ENCODE results near the gene HPCAL1. TPM values are rescaled to one million over a fixed set of nuclear protein-coding genes. Genes with fewer than 3 reads are reported as not detected.

Gene HPCAL1
- total RNA-seq, 1 donor from 2014 or later: 160 TPM

GRCh38 chr2:10400978-10401951 lies 98.6 kb downstream of the HPCAL1 start:
- DNase-seq (no peak), ATAC-seq (no peak)
- peaks cover 75% of the 10 kb centered on the region for H3K4me1 ChIP-seq
- no peak for TF ChIP-seq CTCF (IDR thresholded peaks at IDR 0.05)
- H3K36me3 ChIP-seq: peaks cover 15% of the 10 kb centered on the region
- intact Hi-C loops (cut with DNase I): no loop called here
- H3K9me3 ChIP-seq: no peaks in the 10 kb centered on the region
- H3K27ac ChIP-seq: peak overlapping the region; percentile 63
- no peaks in the 10 kb centered on the region for H3K27me3 ChIP-seq
- no peak overlapping the region for H3K4me3 ChIP-seq

- TF ChIP-seq CTCF (IDR thresholded peaks at IDR 0.05): no peak
- Histone ChIP-seq H3K4me1 (peaks cover 83% of the 10 kb centered on the region), H3K36me3 (peaks cover 15% of the 10 kb centered on the region), H3K27me3 (no peaks in the 10 kb centered on the region), H3K27ac (peak overlapping the region; percentile 63), H3K9me3 (no peaks in the 10 kb centered on the region), H3K4me3 (no peak overlapping the region)
- intact Hi-C loops (cut with DNase I): no loop called here
- ATAC-seq (no peak), DNase-seq (no peak)
Measured at GRCh38 chr2:10402062-10402585, 99.4 kb downstream of the HPCAL1 start.

- peaks cover 15% of the 10 kb centered on the region for H3K36me3 ChIP-seq
- peaks cover 84% of the 10 kb centered on the region for H3K4me1 ChIP-seq
- no peak for ATAC-seq
- TF ChIP-seq CTCF (IDR thresholded peaks at IDR 0.05): no peak
- H3K9me3 ChIP-seq: no peaks in the 10 kb centered on the region
- H3K27ac ChIP-seq: peak overlapping the region; percentile 63
- DNase-seq: no peak
- intact Hi-C loops (cut with DNase I): no loop called here
- no peaks in the 10 kb centered on the region for H3K27me3 ChIP-seq
- H3K4me3 ChIP-seq: no peak overlapping the region
Measured at GRCh38 chr2:10402653-10403215, 100.0 kb downstream of the HPCAL1 start.

GRCh38 chr2:10404324-10405143 lies 101.8 kb downstream of the HPCAL1 start:
- no peak for TF ChIP-seq CTCF (IDR thresholded peaks at IDR 0.05)
- Histone ChIP-seq H3K36me3 (peaks cover 14% of the 10 kb centered on the region), H3K27me3 (no peaks in the 10 kb centered on the region), H3K9me3 (no peaks in the 10 kb centered on the region), H3K27ac (peak overlapping the region; percentile 82), H3K4me1 (peaks cover 92% of the 10 kb centered on the region), H3K4me3 (no peak overlapping the region)
- ATAC-seq (no peak), DNase-seq (no peak)
- intact Hi-C loops (cut with DNase I): loop anchor here (5.0 kb wide), 1 partner anchor 132 kb away; no protein-coding TSS in a partner anchor

- Histone ChIP-seq H3K9me3 (no peaks in the 10 kb centered on the region), H3K4me3 (no peak overlapping the region), H3K36me3 (peaks cover 12% of the 10 kb centered on the region), H3K4me1 (peaks cover 84% of the 10 kb centered on the region), H3K27ac (peak overlapping the region; percentile 82), H3K27me3 (no peaks in the 10 kb centered on the region)
- ATAC-seq: peak; percentile 39
- DNase-seq: peak; percentile 78
- TF ChIP-seq CTCF (IDR thresholded peaks at IDR 0.05): no peak
- intact Hi-C loops (cut with DNase I): loop anchor here (5.0 kb wide), 1 partner anchor 133 kb away; no protein-coding TSS in a partner anchor
Measured at GRCh38 chr2:10405448-10405847, 102.7 kb downstream of the HPCAL1 start.
